SK-N-SH (cell line): Measurements from ENCODE around the gene ZNF208. TPM values are rescaled to one million over a fixed set of nuclear protein-coding genes. Genes with fewer than 3 reads are reported as not detected.
"Not testable (repeated sequence)": the region's sequence is repeated elsewhere in the genome, so short reads cannot be mapped to it uniquely, and the experiment has no call there.

ENCODE experiments used
- CTCF ChIA-PET: fragments of 300-600, 350-600 bp; formaldehyde crosslinking; extraction: SDS; loops from one replicate; lab custom pipeline; 2021; lab: Yijun Ruan, JAX
- POLR2A ChIA-PET: fragments of 350-600 bp; sonication (Branson Sonifier 250); formaldehyde crosslinking; extraction: SDS; loops from one replicate; lab custom pipeline; 2020; ENCODE audit warnings: antibody characterized with exemption, inconsistent platforms; lab: Yijun Ruan, JAX
- DNase-seq: peaks from one replicate; pipeline ENCODE4 v3.0.0; 2012
- H2AFZ ChIP-seq: fragments of 200-600 bp; sonication (generic); 2 replicates; pipeline ENCODE4 v1.8.1; 2016; ENCODE audit warnings: antibody characterized with exemption, mild to moderate bottlenecking, low read depth
- H3F3A ChIP-seq: fragments of 200-600 bp; sonication (generic); replicated peaks from 2 replicates; pipeline ENCODE3; 2016; ENCODE audit warnings: antibody characterized with exemption, mild to moderate bottlenecking; ENCODE audit not compliant: insufficient read depth
- H3K27ac ChIP-seq, 2 experiments: fragments of 200-500 bp in 1 of 2; fragments of 200-600 bp in 1 of 2; sonication (Bioruptor generic) in 1 of 2; sonication (generic), shearing (Covaris generic) in 1 of 2; 2 replicates each; pipeline versions ENCODE4 v1.5.1 to v1.6.1; 2014 to 2016; ENCODE audit warnings: low read depth in 2 of 2, inconsistent platforms in 1 of 2, low read length in 1 of 2, mild to moderate bottlenecking in 1 of 2, mixed read lengths in 1 of 2
- H3K27me3 ChIP-seq: fragments of 200-600 bp; sonication (generic), shearing (Covaris generic); 2 replicates; pipeline ENCODE4 v1.6.1; 2016; ENCODE audit warnings: mixed run types; ENCODE audit not compliant: insufficient read depth
- H3K36me3 ChIP-seq, 2 experiments: fragments of 200-500 bp in 1 of 2; fragments of 200-600 bp in 1 of 2; sonication (Bioruptor generic) in 1 of 2; sonication (generic) in 1 of 2; replicated peaks in 1 of 2; 2 replicates each; pipeline versions ENCODE3 to v1.5.1; 2014 to 2016; ENCODE audit warnings: low read length in 1 of 2, mild to moderate bottlenecking in 1 of 2; ENCODE audit not compliant: insufficient read depth in 2 of 2, control insufficient read depth in 1 of 2
- H3K4me1 ChIP-seq, 2 experiments: fragments of 200-500 bp in 1 of 2; fragments of 200-600 bp in 1 of 2; sonication (Bioruptor generic) in 1 of 2; sonication (generic), shearing (Covaris generic) in 1 of 2; 2 replicates each; pipeline versions ENCODE4 v1.5.1 to v1.6.1; 2014 to 2016; ENCODE audit warnings: low read depth in 1 of 2, low read length in 1 of 2, mixed run types in 1 of 2; ENCODE audit not compliant: insufficient read depth in 2 of 2, control insufficient read depth in 1 of 2
- H3K4me2 ChIP-seq: fragments of 200-600 bp; sonication (generic), shearing (Covaris generic); 2 replicates; pipeline ENCODE4 v1.6.1; 2017; ENCODE audit warnings: mixed run types
- H3K4me3 ChIP-seq, 2 experiments: fragments of 200-500 bp in 1 of 2; fragments of 200-600 bp in 1 of 2; sonication (Bioruptor generic) in 1 of 2; sonication (generic), shearing (Covaris generic) in 1 of 2; 2 replicates each; pipeline versions ENCODE4 v1.5.1 to v1.8.1; 2014 to 2016; ENCODE audit warnings: low read depth in 2 of 2, inconsistent platforms in 1 of 2, low read length in 1 of 2, mild to moderate bottlenecking in 1 of 2, mixed read lengths in 1 of 2, moderate library complexity in 1 of 2
- H3K79me2 ChIP-seq: fragments of 200-600 bp; sonication (generic); 2 replicates; pipeline ENCODE4 v1.8.1; 2017; ENCODE audit warnings: mild to moderate bottlenecking; ENCODE audit not compliant: insufficient read depth
- H3K9ac ChIP-seq: fragments of 200-600 bp; sonication (generic); 2 replicates; pipeline ENCODE4 v1.6.1; 2017; ENCODE audit warnings: mixed run types
- H3K9me2 ChIP-seq: fragments of 200-600 bp; sonication (generic); 2 replicates; pipeline ENCODE4 v1.6.1; 2017; ENCODE audit warnings: mixed run types
- H3K9me3 ChIP-seq: fragments of 200-600 bp; sonication (generic); 2 replicates; pipeline ENCODE4 v1.6.1; 2017; ENCODE audit warnings: mixed run types, mild to moderate bottlenecking, moderate library complexity
- H4K20me1 ChIP-seq: fragments of 200-600 bp; sonication (generic); 2 replicates; pipeline ENCODE4 v1.6.1; 2017; ENCODE audit warnings: mild to moderate bottlenecking, mixed run types; ENCODE audit not compliant: insufficient read depth
- CTCF ChIP-seq: fragments of 200-600 bp; sonication (generic); IDR thresholded peaks from 2 replicates; pipeline ENCODE4 v1.6.1; 2017; ENCODE audit warnings: antibody characterized with exemption, mild to moderate bottlenecking, moderate library complexity
- EZH2phosphoT487 ChIP-seq: fragments of 200-600 bp; sonication (generic); IDR thresholded peaks from 2 replicates; pipeline ENCODE4 v1.6.1; 2017; ENCODE audit warnings: low read depth, mixed run types, mild to moderate bottlenecking, antibody characterized with exemption, moderate library complexity, borderline replicate concordance
- JUND ChIP-seq: IDR thresholded peaks from 2 replicates; pipeline ENCODE4 v1.4.0; 2012
- NFIC ChIP-seq: IDR thresholded peaks from 2 replicates; pipeline ENCODE4 v1.4.0; 2012; ENCODE audit warnings: borderline replicate concordance
- NRF1 ChIP-seq: IDR thresholded peaks from 2 replicates; pipeline ENCODE4 v1.6.1; 2012; ENCODE audit warnings: low read depth, mild to moderate bottlenecking, low read length
- RAD21 ChIP-seq: IDR thresholded peaks from 2 replicates; pipeline ENCODE4 v1.6.1; 2012; ENCODE audit warnings: mild to moderate bottlenecking, low read length
- REST ChIP-seq: IDR thresholded peaks from 2 replicates; pipeline ENCODE4 v1.6.1; 2012; ENCODE audit warnings: mild to moderate bottlenecking, low read depth, low read length, moderate library complexity
- TAF1 ChIP-seq: IDR thresholded peaks from 2 replicates; pipeline ENCODE4 v1.6.1; 2012; ENCODE audit warnings: low read depth, mild to moderate bottlenecking, low read length, moderate library complexity, borderline replicate concordance
- USF1 ChIP-seq: IDR thresholded peaks from 2 replicates; pipeline ENCODE4 v1.4.0; 2012; ENCODE audit warnings: low read depth, borderline replicate concordance
- WGBS: methylation state at CpG from one replicate; pipeline ENCODE4 v1.1.6; 2017; ENCODE audit warnings: low lambda C conversion rate; 5-methylcytosine and 5-hydroxymethylcytosine counted together
- polyA plus RNA-seq, 3 experiments: library from polyadenylated mRNA; depleted of rRNA; stranded (reverse); fragments of >200 nt; gene quantifications; 2 replicates each; pipeline ENCODE4 v1.2.3, GENCODE V29; 2012

ZNF208 gene
- polyA plus RNA-seq, 1 of the 3 experiments (the other 2 are of a cell fraction) = not detected

GRCh38 chr19:21891086-21891485 is 119.7 kb downstream of the ZNF208 start:
- Histone ChIP-seq H3F3A (no peaks in the 10 kb centered on the region), H3K27me3 (no peaks in the 10 kb centered on the region), H3K9ac (no peak overlapping the region), H4K20me1 (no peaks in the 10 kb centered on the region), H3K4me1 (no peaks in the 10 kb centered on the region), H3K4me3 (no peak overlapping the region), H2AFZ (no peak overlapping the region), H3K4me2 (no peak overlapping the region), H3K79me2 (no peaks in the 10 kb centered on the region), H3K27ac (no peak overlapping the region), H3K36me3 (no peaks in the 10 kb centered on the region), H3K9me2 (no peaks in the 10 kb centered on the region), H3K9me3 (no peaks in the 10 kb centered on the region)
- TF ChIP-seq NFIC = no peak
- TF ChIP-seq NRF1 = no peak
- no peak for TF ChIP-seq EZH2phosphoT487
- TF ChIP-seq JUND = no peak
- no peak for TF ChIP-seq REST
- no peak for TF ChIP-seq USF1
- no peak for TF ChIP-seq TAF1
- DNase-seq = no peak
- CTCF ChIA-PET = no interaction called here
- 0% methylated on average over 1 of the region's 1 CpG for WGBS
- POLR2A ChIA-PET = no interaction called here

DNA sequence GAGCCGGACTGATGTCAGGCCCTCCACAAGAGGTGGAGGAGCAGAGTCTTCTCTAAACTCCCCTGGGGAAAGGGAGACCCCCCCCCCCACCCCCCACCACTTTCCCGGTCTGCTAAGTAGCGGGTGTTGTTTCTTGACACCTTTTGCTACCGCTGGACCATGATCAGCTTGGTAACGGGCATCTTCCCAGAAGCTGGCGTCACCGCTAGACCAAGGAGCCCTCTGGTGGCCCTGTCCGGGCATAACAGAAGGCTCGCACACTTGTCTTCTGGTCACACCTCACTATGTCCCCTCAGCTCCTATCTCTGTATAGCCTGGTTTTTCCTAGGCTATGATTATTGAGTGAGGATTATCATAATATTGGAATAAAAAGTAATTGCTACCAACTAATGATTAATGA is 120.7 kb downstream of the ZNF208 start:
- H2AFZ ChIP-seq, H3K79me2 ChIP-seq, DNase-seq, H3K9me2 ChIP-seq, H3K4me2 ChIP-seq, H3F3A ChIP-seq, H3K27ac ChIP-seq, H3K4me3 ChIP-seq, POLR2A ChIA-PET, H4K20me1 ChIP-seq, H3K36me3 ChIP-seq, H3K9me3 ChIP-seq, H3K27me3 ChIP-seq, H3K4me1 ChIP-seq, H3K9ac ChIP-seq: not testable (repeated sequence)
- CTCF ChIA-PET = interaction anchor here (0.7 kb wide), 1 partner anchor 221 kb away, joined by 3 read pairs; no protein-coding TSS in a partner anchor
- TF ChIP-seq RAD21 (0 out of 2 replicates have a peak, but pooled peaks have one; percentile 29), CTCF (peak; percentile 25; the same call in 1 of the 2 replicates)
- WGBS = 1% methylated on average over 8 of the region's 9 CpGs

DNA sequence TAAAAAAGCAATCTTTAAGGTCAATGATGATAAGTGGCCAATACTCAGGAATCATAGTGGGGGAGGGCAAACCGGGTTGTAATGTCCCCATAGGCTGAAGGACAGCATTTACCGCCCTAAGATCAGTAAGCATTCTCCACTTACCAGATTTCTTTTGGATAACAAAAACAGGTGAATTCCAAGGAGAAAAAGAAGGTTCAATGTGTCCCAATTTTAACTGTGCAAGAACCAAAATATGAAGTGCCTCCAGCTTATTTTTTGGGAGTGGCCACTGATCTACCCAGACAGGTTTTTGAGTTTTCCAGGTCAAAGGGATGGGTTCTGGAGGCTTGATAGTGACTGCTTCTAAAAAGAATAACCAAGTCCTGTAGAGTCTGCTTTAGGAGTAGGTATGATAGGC is 125.2 kb downstream of the ZNF208 start:
- H3F3A ChIP-seq, POLR2A ChIA-PET, DNase-seq, H3K27me3 ChIP-seq, H3K79me2 ChIP-seq, CTCF ChIA-PET, H4K20me1 ChIP-seq, H3K9me3 ChIP-seq, H3K27ac ChIP-seq, H3K4me3 ChIP-seq, H3K4me1 ChIP-seq, H2AFZ ChIP-seq, H3K4me2 ChIP-seq, H3K36me3 ChIP-seq, H3K9ac ChIP-seq, H3K9me2 ChIP-seq: not testable (repeated sequence)
- WGBS = 31% methylated on average over 2 of the region's 2 CpGs

- CTCF ChIA-PET, POLR2A ChIA-PET, H3K36me3 ChIP-seq, H3K9ac ChIP-seq, H3K4me2 ChIP-seq, H4K20me1 ChIP-seq, H3K9me2 ChIP-seq, H3K4me3 ChIP-seq, H3K4me1 ChIP-seq, DNase-seq, H2AFZ ChIP-seq, H3F3A ChIP-seq, H3K9me3 ChIP-seq, H3K79me2 ChIP-seq, H3K27me3 ChIP-seq, H3K27ac ChIP-seq: not testable (repeated sequence)
- 40% methylated on average over 8 of the region's 8 CpGs for WGBS
Measured at GRCh38 chr19:21884786-21885185, 126.0 kb downstream of the ZNF208 start.
